HG03135 (cell line): ENCODE measurements around the gene GNL1.
"Not testable (repeated sequence)": the region's sequence is repeated elsewhere in the genome, so short reads cannot be mapped to it uniquely, and the experiment has no call there.

Experiments used
- ATAC-seq: cut with Tn5 transposase; IDR thresholded peaks from one replicate; pipeline ENCODE4 v1.9.1; 2021; ENCODE audit warnings: mild to moderate bottlenecking, moderate library complexity; ENCODE audit not compliant: unreplicated experiment

GNL1 gene

DNA sequence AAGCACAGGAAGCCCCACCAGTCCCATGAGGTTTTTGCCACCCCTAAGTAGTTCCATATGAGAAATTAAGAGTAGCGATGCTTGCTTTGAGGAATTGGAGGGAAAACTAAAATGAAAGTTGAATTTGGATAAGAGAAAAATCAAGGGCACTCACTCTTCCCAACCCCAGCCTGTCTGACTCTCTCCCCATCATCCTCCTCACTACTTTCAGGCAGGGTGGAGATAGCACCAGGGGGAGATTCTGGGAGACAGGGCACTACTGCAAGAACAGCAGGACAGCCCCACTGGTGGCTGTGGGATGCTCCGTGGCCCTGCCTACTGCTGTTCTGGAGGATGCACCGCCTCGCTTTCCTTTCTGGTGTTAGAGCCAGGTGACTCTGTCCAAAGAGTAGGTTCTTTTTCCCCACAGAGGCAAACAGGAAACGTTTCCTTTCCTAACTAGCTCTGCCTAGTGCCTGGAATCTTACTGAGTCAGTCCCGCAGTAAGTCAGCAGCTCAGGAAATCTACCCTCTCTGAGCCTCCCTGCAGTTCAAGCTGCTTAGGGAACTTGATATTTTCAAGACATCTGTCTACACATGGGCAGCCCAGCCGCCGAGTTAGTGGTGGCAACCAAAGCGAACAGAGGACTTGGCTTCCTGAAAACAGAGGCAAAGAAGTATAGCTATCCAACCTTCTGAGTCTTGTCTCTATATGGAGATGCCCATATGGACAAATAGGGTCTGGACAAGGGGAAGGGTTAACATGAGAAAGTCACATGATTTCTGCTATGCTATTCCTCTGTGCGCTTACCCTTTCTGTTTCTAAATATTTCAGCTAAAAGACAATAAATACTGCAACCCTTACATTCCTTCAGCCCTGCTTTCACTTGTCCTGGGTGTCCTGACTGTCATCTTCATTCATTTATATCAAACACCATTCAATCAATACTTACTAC lies 55.6 kb downstream of the GNL1 start:
- no peak for ATAC-seq

DNA sequence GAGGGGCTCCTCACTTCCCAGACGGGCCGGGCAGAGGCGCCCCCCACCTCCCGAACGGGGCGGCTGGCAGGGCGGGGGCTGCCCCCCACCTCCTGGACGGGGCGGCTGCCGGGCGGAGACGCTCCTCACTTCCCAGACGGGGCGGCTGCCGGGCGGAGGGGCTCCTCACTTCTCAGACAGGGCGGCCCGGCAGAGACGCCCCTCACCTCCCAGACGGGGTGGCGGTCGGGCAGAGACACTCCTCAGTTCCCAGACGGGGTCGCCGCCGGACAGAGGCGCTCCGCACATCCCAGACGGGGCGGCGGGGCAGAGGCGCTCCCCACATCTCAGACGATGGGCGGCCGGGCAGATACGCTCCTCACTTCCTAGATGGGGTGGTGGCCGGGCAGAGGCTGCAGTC lies 57.6 kb downstream of the GNL1 start:
- not testable (repeated sequence) for ATAC-seq

DNA sequence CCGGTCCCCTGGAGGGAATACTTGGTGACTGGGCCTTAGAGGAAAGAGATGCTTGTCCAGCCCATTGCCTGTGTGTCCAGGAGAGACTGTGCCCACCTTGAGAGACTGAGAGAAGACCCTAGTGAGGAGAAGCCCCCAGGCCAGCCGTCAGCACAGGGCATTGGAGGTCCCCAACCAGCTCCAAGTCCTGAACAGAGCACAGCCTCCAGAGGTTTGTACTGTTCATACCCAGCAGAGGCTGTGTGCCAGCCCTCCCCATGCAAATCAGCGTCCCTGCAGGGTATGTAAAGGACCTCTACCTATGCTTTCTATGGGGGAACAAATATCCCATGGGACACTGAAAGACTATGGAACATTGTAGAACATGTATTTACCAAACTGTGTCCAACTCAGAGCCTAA lies 58.6 kb downstream of the GNL1 start:
- no peak for ATAC-seq

DNA sequence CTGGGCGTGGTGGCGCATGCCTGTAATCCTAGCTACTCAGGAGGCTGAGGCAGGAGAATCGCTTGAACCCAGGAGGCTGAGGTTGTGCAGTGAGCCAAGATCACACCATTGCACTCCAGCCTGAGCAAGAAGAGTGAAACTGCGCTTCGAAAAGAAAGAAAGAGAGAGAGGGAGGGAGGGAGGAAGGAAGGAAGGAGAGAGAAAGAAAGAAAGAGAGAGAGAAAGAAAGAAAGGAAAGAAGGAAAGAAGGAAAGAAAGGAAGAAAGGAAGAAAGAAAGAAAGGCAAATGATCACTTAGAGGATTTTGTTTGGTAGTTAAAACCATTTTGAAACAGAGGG lies 59.1 kb downstream of the GNL1 start:
- ATAC-seq, result not testable (repeated sequence)

DNA sequence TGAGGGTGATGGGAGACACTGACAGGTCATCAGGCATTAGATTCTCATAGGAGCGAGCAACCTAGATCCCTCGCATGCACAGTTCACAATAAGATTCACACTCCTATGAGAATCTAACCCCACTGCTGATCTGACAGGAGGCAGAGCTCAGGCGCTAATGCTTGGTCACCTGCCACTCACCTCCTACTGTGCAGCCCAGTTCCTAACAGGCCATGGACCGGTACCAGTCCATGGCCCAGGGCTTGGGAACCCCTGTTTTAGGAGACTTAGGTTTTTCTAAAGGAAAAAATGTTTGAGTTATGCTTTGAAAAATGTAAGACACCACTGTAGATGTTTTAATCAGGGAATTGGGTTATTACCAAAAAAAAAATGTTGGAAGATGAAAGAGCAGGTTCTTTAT lies 60.3 kb downstream of the GNL1 start:
- no peak for ATAC-seq

DNA sequence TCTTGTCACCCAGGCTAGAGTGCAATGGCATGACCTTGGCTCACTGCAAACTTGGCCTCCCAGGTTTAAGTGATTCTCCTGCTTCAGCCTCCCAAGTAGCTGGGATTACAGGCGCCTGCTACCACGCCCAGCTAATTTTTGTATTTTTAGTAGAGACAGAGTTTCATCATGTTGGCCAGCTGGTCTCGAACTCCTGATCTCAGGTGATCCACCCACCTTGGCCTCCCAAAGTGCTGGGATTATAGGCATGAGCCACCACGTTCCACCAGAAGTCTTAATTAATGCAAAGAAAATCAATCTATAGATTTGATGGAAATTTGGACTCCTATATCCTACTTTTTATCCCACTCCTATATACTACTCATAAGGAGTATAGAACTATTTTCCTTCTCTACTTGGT lies 61.2 kb downstream of the GNL1 start:
- not testable (repeated sequence) for ATAC-seq

DNA sequence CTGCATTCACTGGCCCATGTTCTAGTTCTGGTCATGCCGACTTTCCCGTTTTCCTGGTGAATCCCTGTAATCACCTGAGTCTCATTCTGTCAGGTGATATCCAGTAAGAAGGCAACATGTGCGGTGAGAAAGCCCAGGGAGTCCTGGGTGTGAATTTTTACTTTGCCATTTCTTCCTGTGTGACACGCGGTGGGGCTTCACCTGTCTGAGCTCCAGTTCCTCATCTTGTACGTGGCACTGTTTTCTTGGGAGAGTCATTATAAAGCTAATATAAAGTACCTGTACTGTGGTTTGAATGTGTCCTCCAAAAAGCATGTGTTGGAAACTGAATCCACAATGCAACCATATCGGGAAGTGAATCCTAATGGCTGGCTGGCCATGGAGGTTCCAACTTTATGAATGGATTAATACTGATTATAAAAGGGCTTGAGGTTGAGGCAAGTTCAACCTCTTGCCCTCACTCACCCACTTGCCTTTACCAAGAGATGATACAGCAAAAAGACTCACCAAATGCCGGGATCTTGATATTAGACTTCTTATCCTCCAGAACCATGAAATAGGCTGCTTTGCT lies 61.9 kb downstream of the GNL1 start:
- ATAC-seq, result no peak

DNA sequence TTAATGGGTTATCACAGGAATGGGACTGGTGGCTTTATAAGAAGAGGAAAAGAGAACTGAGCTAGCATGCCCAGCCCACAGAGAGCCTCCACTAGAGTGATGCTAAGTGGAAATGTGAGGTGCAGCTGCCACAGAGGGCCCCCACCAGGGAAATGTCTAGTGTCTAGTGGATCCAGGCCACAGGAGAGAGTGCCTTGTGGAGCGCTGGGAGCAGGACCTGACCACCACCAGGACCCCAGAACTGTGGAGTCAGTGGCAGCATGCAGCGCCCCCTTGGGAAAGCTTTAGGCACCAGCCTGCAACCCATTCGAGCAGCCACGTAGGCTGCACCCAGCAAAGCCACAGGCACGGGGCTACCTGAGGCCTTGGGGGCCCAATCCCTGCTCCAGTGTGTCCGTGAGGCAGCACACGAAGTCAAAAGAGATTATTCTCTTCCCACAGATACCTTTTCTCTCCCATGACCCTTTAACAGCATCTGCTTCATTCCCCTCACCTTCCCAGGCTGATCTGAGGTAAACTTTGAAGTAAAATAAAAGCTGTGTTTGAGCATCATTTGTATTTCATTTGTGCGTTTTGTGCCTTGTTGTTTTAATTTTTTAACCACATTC lies 62.5 kb downstream of the GNL1 start:
- ATAC-seq, result no peak

DNA sequence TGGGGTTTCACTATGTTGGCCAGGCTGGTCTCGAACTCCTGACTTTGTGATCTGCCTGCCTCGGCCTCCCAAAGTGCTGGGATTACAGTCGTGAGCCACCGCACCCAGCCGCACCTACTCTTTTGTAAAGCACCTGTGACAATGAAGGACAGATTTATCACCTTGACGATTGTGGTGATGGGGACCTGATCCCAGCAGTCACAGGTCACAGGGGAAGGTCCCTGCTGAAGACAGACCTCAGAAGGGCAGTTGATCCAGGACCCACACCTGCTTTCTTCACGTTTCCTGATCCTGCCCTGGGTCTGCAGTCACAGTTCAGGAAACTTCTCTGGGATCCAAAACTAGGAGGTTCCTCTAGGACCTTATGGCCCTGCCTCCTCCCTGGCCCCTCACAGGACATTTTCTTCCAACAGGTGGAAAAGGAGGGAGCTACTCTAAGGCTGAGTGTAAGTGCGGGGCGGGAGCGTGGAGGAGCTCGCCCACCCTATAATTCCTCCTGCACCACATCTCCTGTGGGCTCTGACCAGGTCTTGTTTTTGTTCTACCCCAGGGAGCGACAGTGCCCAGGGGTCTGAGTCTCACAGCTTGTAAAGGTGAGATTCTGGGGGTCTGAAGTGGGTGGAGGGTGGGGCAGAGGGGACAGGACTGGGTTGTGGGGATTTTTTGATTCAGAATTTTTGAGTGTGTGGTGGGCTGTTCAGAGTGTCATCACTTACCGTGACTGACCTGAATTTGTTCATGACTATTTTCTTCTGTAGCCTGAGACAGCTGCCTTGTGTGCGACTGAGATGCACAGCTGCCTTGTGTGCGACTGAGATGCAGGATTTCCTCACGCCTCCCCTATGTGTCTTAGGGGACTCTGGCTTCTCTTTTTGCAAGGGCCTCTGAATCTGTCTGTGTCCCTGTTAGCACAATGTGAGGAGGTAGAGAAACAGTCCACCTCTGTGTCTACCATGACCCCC lies 64.0 kb downstream of the GNL1 start:
- no peak for ATAC-seq
